Colonic mucosa (tissue), 4 donors: ENCODE measurements around the gene HABP2. TPM values are rescaled to one million over a fixed set of nuclear protein-coding genes. Genes with fewer than 3 reads are reported as not detected.

Experiments used
- DNase-seq: peaks from one replicate; pipeline ENCODE4 v3.0.0-alpha.2; 2020
- H3K27ac ChIP-seq: fragments of 200-600 bp; one replicate; pipeline ENCODE4 v1.8.0; 2021
- H3K27me3 ChIP-seq: fragments of 200-600 bp; one replicate; pipeline ENCODE4 v1.8.0; 2021
- H3K36me3 ChIP-seq: fragments of 200-600 bp; one replicate; pipeline ENCODE4 v1.8.0; 2021
- H3K4me1 ChIP-seq: fragments of 200-600 bp; one replicate; pipeline ENCODE4 v1.8.0; 2021; ENCODE audit warnings: mild to moderate bottlenecking
- H3K4me3 ChIP-seq: fragments of 200-600 bp; one replicate; pipeline ENCODE4 v1.8.0; 2021
- H3K9ac ChIP-seq, 2 donors: one replicate each; pipeline ENCODE4 v1.7.0; 2013; ENCODE audit warnings: control low read depth in 2 of 2, low read depth in 2 of 2, low read length in 2 of 2
- H3K9me3 ChIP-seq: fragments of 200-600 bp; one replicate; pipeline ENCODE4 v1.8.0; 2021
- intact Hi-C: fragments of 100-400 bp; cut with DNase I; formaldehyde crosslinking; loops from one replicate; pipeline ENCODE4 v1.14.1; 2022
- total RNA-seq, 2 donors: library from RNA; stranded (reverse); fragmentation: NEBNext Ultra II Directional in 1 of 2; extraction: Animal tissue kit (Norgen Biotek cat#: 25700) in 1 of 2; gene quantifications; one replicate each; pipeline ENCODE4 v1.2.1, GENCODE V29; 2021
- TF ChIP-seq, protein P1 (sequence below): fragments of 200-600 bp; IDR thresholded peaks from one replicate; pipeline ENCODE4 v1.8.0; 2022; ENCODE audit warnings: antibody characterized with exemption, mild to moderate bottlenecking
- donor health status: healthy.
- donor health status: DM: no; HTN: no; CAD: no.
- donor health status: DM: no; HTN: no; CAD: no.

HABP2 gene
- total RNA-seq, 2 donors from 2014 or later: 0.79 TPM; not detected in 1

DNA sequence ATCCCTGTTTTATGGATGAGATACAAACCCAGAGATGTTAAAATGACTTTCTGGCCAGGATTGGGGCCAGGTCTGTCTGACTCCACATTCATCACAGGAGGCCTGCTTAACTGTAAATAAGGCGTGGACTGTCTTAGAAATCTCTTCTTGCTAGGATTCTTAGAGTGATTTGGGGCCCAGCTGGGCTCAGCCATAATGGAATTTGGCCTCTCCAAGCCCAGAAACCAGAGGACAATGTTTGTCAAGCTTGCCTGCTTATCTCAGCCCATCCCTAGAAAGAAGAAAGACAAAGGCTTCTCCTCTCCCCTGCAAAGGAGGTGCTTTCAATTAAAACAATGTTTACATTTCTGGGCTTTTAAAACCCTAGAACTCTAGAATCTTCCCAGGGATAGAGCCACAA, 2.9 kb downstream of the HABP2 start:
- H3K4me3 ChIP-seq: no peak overlapping the region
- H3K27me3 ChIP-seq: no peaks in the 10 kb centered on the region
- no peaks in the 10 kb centered on the region for H3K9me3 ChIP-seq
- TF ChIP-seq, protein P1, sequence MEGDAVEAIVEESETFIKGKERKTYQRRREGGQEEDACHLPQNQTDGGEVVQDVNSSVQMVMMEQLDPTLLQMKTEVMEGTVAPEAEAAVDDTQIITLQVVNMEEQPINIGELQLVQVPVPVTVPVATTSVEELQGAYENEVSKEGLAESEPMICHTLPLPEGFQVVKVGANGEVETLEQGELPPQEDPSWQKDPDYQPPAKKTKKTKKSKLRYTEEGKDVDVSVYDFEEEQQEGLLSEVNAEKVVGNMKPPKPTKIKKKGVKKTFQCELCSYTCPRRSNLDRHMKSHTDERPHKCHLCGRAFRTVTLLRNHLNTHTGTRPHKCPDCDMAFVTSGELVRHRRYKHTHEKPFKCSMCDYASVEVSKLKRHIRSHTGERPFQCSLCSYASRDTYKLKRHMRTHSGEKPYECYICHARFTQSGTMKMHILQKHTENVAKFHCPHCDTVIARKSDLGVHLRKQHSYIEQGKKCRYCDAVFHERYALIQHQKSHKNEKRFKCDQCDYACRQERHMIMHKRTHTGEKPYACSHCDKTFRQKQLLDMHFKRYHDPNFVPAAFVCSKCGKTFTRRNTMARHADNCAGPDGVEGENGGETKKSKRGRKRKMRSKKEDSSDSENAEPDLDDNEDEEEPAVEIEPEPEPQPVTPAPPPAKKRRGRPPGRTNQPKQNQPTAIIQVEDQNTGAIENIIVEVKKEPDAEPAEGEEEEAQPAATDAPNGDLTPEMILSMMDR: no peak
- H3K4me1 ChIP-seq: no peaks in the 10 kb centered on the region
- no peak for DNase-seq
- no peak overlapping the region for H3K9ac ChIP-seq
- H3K27ac ChIP-seq: no peak overlapping the region
- no peaks in the 10 kb centered on the region for H3K36me3 ChIP-seq
- intact Hi-C loops: no loop called here

DNA sequence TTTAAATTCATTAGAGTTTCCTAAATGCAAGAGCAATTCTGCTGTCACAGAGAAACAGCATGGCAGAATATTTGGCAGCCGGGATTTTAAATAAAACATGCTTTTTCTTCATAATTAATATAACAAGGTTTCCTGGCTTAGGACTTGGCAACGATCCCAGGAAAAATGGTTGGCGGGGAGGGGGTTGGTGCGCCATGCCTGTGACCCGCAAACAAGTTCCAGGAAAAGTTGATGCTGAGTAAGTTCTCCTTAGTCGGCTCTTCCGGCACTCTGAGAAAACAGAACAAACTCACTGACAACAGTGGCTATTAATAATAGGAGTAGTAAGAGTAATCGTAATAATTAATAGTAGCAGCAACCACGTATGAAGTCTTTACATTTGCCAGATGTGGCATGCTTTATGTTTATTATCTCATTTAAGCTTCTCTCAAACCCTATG, 4.6 kb downstream of the HABP2 start:
- TF ChIP-seq, protein P1: no peak
- Histone ChIP-seq H3K36me3 (no peaks in the 10 kb centered on the region), H3K27ac (no peak overlapping the region), H3K4me3 (no peak overlapping the region), H3K9ac (no peak overlapping the region), H3K9me3 (no peaks in the 10 kb centered on the region), H3K27me3 (no peaks in the 10 kb centered on the region), H3K4me1 (no peaks in the 10 kb centered on the region)
- intact Hi-C loops: no loop called here
- DNase-seq: no peak

DNA sequence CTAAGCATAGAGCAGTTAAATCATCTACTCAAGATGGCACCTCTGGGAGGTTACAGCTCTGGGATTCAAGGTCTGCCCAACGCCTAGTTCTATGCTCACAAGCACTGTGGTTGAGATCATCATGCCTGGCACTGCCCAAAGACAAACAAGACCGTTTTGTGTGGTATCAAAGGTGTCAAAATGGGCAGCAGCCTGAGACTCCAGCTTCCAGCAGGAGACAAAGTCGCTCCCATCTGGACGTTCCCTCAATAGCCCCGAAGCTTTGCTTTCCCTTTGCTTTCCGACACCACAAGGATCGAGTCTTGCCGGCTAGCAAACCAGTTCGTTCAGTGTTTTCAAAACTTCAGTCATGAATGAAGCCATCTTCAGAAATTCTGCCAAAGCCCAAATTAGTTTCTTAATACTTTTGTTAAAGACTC, 5.1 kb downstream of the HABP2 start:
- intact Hi-C loops: no loop called here
- no peak overlapping the region for H3K4me3 ChIP-seq
- TF ChIP-seq, protein P1: no peak
- no peaks in the 10 kb centered on the region for H3K36me3 ChIP-seq
- H3K9ac ChIP-seq: no peak overlapping the region
- no peaks in the 10 kb centered on the region for H3K9me3 ChIP-seq
- H3K4me1 ChIP-seq: no peaks in the 10 kb centered on the region
- H3K27ac ChIP-seq: no peak overlapping the region
- H3K27me3 ChIP-seq: no peaks in the 10 kb centered on the region
- DNase-seq: no peak

DNA sequence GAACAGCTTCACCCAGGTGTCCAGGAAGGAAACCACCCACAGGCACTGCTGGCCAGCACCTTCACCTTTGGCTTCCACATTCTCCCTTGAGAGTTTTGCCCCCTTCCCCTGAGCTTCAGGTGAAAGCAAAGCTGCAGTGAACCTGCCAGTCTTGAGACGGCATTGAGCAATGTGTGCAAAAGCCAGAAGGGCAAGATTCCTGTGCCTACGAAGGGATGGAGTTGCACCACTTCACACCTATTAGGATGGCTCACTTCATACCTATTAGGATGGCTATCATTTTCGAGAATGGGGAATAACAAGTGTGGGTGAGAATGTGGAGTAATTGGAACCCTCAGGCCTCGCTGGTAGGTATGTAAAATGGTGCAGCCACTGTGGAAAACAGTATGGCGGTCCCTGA, 7.2 kb downstream of the HABP2 start:
- no peak overlapping the region for H3K4me3 ChIP-seq
- H3K4me1 ChIP-seq: no peaks in the 10 kb centered on the region
- intact Hi-C loops: no loop called here
- TF ChIP-seq, protein P1: no peak
- no peaks in the 10 kb centered on the region for H3K27me3 ChIP-seq
- H3K36me3 ChIP-seq: no peaks in the 10 kb centered on the region
- H3K9me3 ChIP-seq: no peaks in the 10 kb centered on the region
- no peak for DNase-seq
- H3K27ac ChIP-seq: no peak overlapping the region
- no peak overlapping the region for H3K9ac ChIP-seq

DNA sequence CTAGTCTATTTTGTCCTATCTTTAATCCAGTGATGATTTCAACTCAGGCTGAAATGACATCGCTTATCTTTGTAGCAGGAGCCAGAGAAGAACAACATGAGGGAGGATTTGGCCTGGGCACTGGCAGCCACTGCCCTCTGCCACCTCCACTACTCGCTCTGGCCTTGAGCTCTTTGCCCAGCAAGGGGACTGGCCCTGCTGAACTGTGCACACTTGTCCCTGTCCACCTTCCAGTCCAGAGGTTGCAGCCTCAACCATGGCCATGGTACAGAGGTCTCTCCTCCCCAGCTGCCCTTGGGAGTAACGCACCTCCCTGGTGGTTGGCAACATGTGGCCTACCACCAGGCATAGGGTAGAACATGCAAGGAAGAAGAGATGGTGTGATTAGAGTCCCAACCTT, 8.4 kb downstream of the HABP2 start:
- no peak for DNase-seq
- no peaks in the 10 kb centered on the region for H3K36me3 ChIP-seq
- no peaks in the 10 kb centered on the region for H3K27me3 ChIP-seq
- H3K27ac ChIP-seq: no peak overlapping the region
- no peak overlapping the region for H3K4me3 ChIP-seq
- intact Hi-C loops: no loop called here
- H3K9me3 ChIP-seq: no peaks in the 10 kb centered on the region
- TF ChIP-seq, protein P1: no peak
- no peak overlapping the region for H3K9ac ChIP-seq
- no peaks in the 10 kb centered on the region for H3K4me1 ChIP-seq

DNA sequence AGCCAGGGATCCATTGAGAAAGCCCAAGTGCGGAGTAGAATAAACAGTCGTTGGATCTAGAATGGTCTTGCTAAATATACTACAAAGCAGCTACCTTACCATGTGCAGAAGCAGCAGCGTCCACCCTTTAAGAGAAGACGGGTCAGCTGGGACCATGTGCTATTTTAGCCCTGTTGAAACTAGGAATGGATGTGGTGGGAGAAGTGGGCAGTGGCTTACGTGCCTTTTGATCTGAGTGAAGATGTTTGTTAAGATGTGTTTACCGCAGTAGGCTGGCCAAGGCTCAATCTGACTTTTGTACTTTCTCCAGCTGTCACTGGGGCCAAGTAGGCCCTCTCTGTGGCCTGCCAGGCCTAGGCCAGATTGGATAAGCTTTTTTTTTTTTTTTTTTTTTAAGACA, 9.2 kb downstream of the HABP2 start:
- TF ChIP-seq, protein P1: no peak
- no peak overlapping the region for H3K9ac ChIP-seq
- H3K36me3 ChIP-seq: no peaks in the 10 kb centered on the region
- H3K9me3 ChIP-seq: no peaks in the 10 kb centered on the region
- no peak overlapping the region for H3K27ac ChIP-seq
- H3K4me1 ChIP-seq: no peaks in the 10 kb centered on the region
- H3K4me3 ChIP-seq: no peak overlapping the region
- DNase-seq: no peak
- H3K27me3 ChIP-seq: no peaks in the 10 kb centered on the region
- intact Hi-C loops: no loop called here
